Stimulated activated CD4-positive, alpha-beta T cell treated with anti-CD3 and anti-CD28 coated beads, TNF-alpha, amount 100 ng/mL, for 24 hours (primary cell): ENCODE data around the gene TBL3.

Experiments used
- DNase-seq, 3 experiments: peaks; one replicate each; pipeline ENCODE4 v3.0.0-alpha.2; 2020; ENCODE audit warnings: low read depth in 3 of 3

TBL3 gene

DNA sequence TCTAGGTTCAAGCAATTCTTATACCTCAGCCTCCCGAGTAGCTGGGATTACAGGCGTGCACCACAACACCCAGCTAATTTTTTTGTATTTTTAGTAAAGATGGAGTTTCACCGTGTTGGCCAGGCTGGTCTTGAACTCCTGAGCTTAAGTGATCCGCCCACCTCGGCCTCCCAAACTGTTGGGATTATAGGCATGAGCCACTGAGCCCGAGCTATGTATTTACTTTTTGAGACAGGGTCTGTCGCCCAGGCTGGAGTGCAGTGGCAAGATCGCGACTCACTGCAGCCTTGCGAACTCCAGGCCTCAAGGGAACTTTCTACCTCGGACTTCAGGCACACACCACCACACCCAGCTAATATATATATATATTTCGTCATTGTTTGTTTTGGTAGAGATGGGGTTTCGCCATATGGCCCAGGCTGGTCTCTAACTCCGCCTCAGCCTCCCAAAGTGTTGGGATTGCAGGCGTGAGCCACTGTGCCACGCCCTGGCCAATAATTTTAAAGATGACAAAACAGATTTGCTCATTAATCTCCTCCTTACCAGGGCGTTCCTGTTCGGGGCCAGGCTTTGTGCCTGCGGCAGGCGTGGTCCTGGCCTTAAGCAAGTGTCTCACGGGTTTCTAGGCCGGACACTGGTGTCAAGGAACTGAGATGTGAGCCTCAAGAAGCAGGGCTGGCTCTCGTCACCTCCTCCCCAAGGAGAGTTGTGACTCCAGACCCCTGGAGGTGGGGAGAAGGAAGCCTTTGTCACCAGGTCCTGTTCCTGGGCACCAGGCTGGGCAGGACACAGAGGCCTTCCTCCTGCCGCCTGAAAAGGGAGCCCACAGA is 43.5 kb downstream of the TBL3 start:
- DNase-seq, result no peak

DNA sequence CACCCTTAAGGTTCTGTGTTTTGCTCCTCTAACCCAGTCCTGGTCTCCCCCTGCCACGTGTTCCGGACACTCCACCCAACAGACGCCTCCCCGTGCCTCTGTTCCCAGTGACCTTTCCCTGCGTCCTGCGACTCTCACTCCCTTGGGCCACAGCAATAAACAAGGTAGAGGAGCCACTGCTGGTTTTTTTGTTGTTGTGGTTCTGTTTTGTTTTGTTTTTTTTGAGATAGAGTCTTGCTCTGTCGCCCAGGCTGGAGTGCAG is 44.0 kb downstream of the TBL3 start:
- no peak for DNase-seq

DNA sequence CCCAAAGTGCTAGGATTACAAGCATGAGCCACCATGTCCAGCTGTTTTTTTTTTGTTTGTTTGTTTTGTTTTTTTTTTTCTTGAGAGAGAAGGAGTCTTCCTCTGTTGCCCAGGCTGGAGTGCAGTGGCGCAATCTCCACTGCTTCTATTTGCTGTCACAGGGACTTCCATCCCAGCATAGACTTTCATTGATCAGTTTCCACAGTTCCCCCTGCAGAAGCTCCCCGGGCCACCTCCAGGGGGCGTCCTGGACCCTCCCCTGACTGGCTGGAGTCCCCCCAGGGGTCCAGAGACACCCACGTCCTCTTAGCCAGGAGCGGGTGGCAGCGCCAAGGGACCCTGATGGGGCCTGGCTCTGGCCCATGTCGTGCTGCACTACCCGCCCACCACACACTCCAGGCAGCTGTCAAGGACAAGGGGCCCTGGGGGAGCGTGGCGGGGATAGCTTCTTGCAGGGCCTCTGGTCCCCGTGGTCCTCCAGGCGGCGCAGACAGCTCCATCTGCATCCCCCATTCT is 44.6 kb downstream of the TBL3 start:
- no peak for DNase-seq

DNA sequence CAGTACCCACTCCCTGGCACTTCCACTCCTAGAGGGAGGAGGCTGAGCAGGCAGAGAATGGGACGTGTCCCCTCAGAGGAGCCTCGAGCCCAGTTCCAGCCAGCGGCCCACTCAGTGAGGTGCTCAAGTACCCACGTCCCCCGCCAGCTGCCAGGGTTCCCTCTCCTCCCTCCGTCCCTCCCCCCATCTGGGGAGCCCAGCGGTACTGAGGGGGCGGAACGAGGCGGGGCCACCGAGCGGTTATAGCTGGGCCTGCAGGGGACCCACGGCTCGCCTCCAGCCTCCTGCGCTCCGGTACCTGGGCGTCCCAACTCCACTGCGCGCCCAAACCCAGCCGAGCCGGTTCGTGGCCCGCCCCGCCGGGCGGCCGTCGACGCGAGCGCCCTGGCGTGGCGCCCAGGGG is 47.7 kb downstream of the TBL3 start, which contains the start of gene NPW:
TSS of gene NPW (plus strand) at position 268 of the 403 bp plus-strand sequence.
- DNase-seq, result peak in 2 of 3 experiments; percentile 14 to 38

DNA sequence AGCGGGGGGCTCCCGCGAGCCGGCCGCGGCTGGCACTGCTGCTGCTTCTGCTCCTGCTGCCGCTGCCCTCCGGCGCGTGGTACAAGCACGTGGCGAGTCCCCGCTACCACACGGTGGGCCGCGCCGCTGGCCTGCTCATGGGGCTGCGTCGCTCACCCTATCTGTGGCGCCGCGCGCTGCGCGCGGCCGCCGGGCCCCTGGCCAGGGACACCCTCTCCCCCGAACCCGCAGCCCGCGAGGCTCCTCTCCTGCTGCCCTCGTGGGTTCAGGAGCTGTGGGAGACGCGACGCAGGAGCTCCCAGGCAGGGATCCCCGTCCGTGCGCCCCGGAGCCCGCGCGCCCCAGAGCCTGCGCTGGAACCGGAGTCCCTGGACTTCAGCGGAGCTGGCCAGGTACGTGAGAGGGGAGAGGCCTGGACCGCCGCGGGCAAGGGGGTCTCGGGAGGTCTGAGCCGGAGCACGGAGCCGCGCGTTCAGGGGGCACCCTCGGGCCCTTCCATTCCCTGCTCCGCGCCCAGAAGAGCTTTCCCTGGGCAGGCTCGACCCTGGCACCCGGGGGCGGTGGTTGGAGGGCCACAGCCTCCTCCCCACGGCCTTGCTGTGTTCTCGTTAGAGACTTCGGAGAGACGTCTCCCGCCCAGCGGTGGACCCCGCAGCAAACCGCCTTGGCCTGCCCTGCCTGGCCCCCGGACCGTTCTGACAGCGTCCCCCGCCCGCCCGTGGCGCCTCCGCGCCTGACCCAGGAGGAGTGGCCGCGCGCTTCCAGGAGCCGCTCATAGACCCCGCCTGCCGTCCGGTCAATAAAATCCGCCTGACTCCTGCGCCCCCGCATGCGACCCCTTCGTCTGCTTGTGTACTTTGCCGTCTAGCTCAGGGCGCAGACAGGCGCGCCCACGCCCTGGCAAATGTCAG is 48.3 kb downstream of the TBL3 start:
- no peak for DNase-seq

DNA sequence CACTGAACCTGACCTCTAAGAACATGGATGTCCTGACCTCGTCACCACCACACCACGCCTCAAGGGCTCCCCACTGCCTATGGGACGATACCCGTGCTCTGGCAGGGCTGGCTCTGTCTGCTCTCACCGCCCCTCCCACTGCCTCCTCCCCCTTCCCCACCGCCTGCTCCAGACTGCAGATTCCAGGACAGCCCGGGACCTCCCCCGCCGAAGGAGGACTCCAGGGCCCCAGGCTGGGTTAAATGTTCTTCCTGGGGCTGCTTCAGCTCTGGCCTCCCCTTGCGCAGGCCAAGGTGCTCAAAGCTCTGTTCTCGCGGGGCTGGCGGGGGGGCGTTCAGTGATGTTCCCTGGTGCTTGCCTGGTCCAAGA is 50.9 kb downstream of the TBL3 start:
- no peak for DNase-seq

DNA sequence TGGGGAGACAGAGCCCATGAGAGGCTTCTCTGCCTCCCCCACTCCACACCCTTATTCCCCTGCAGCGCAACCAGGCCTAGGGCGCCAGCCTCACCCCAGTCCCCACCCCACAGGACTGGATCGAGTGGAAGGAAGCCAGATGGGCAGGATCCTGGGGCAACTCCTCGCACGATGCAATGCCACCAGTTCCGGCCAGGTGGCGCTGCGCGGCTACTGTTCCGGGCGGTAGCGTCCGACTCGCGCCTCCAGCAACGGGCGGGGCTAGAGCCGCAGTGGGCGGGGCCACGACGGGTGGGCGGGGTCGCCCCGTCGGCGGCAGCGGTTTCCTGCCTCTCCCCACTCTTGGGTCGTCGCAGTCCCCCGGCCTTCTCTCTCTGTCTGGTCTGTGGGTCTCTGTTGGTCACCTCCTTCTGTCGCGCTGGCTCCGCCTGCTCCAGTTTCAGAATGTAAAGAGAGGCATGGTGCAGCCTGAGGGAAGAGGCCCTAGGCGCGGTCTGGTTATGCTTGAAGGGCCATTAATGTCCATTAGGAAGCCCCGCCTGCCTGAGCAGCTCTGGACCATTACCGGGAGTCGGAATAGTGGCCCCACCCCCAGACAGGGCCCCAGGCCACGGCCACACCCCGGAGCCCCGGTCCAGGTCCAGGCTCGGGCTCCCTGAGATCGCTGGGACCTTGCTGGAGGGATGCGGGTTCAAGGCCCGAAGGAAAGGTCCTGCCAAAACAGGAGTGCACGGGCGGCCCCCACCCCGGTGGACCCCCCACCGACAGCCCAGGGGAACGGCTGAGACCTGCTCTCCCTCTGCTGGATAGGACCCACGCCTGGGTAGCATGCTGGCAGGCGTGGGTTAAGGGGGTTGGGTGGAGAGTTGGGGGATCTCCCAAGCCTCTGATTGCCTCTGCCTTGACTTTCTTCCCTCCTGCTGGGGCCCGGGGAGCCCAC is 51.5 kb downstream of the TBL3 start:
- DNase-seq, result peak; percentile 90 to 95 (median 92)

DNA sequence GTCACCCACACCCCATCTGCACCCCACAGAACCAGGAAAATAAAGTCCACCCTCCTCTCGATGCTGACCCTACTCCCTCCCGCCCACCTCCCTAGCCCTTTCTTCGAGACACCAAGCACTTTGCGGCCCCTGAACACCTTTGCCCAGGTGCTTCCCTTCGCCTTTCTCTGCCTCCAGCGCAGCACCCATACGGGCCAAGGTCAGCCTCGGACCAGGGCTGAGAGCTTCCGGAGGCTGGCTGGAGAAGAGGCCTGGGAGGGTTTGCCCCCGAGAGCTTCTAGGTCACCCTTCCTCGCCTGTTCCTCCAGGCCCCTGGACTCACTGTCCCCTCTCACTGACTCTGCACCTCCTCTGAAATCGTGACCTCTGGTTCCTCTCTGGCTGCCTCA is 52.2 kb downstream of the TBL3 start:
- DNase-seq, result no peak

DNA sequence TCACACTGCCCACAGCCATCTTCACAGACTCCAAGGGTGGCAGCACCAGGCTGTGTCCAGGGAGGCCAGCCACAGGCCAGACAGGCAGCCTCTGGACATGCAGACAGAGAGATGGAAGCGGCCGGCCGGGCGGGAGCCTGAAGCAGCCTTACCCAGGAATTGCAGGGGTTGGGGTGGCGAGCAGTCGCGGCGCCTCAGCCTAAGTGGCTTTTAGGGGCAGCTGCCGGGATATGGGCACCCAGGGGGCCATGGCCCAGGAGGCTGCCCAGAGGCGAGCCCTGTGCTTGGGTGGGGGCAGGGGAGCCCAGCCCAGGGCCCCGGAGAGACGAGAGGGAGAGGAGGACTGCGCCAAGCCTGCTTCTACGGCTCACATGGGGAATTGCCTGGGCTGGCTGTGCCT is 53.4 kb downstream of the TBL3 start:
- no peak for DNase-seq

DNA sequence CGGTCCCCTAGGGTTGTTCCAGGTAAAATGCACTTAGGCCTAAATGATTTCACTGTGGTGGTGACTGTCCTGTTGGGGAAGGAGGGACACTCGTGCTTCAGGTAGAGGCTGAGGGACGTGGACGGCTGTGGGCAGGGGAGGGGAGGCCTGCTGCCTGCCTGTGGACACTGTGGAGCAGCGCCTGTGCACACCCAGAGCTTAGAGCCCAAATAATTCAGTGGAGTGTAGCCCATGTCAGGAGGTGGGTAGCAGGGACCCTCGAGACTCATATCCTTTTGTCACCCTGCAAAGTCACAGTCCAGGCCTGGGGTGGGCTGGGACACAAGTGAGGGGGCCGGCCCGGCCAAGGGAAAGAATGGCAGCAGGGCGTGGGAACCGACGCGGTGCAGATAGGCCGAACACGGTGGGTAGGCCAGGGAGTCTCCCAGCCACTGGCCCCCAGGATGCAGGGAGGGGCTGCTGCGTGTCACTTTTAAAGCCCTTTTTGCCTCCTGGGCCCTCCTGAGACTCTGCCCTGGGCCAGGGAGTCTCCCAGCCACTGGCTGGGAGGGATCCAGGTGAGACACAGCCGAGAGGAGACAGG is 54.1 kb downstream of the TBL3 start:
- DNase-seq, result no peak

DNA sequence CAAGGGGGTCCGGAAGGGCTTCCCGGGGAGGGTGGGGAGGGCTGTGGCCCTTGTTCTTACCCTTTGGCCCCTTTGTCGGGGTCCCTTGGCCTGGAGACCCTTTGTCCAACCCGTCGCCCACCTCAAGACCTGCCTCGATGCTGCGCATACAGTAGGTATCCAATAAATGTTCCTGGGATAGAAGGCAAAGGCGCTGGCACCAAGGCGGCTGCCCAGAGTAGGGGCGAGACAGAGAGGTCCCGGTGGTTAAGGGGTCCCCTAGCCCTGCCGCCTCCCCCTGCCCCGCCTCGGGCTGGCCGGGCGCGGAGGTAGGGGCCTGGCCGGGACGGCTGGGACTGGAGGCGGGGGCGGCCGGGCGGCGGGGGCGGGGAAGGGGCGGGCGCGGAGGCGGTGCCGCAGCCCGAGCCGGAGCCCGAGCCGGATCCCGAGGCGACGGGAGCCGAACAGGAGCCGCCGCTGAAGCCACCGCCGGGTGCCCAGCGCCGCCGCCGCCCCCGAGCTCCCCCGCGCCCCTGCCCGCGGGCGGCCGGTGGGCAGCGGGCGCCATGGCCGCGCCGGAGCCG is 54.7 kb downstream of the TBL3 start, which contains the start of gene NHERF2:
TSS of gene NHERF2 (plus strand) at position 442 of the 563 bp plus-strand sequence. CDS start at position 546, 104 bp downstream.
- DNase-seq, result no peak

DNA sequence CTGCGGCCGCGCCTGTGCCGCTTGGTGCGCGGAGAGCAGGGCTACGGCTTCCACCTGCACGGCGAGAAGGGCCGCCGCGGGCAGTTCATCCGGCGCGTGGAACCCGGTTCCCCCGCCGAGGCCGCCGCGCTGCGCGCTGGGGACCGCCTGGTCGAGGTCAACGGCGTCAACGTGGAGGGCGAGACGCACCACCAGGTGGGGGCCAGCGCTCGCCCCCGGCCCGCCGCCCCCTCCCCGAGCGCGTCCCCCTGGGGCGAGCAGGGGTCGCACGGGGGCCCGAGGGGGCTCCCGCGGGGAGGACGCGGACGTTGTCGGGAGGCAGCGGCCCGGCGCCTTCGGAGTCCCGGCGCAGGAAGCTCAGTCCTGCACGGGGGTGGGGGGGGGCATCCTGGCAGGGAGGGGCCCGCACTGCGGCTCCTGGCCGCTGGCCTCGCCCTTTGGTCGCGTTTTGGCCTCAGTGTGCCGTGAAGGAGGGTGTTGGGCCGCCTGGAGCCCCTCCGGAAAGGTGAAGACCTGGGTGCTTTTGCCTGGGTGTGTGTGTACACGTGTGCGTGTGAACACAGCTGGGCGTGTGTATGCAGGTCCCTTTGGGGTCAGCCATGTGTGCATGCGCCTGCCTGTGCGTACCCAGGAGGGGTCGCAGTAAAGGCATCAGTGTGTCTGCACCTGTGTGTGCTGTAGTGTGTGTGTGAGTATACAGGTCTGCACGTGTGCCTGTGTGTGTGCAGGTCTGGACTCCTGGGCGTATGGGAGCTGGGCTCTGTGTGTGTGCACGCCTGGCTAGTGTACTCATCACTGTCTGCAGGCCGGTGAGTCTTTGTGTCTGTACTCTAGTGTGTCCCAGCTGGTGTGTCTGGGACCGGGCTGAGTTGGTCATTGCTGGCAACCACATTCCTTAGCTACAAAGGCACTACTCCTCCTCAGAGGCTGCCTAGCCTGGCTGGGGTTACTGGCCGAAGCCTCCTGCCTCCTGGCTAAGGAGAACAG is 55.5 kb downstream of the TBL3 start:
- DNase-seq, result no peak

DNA sequence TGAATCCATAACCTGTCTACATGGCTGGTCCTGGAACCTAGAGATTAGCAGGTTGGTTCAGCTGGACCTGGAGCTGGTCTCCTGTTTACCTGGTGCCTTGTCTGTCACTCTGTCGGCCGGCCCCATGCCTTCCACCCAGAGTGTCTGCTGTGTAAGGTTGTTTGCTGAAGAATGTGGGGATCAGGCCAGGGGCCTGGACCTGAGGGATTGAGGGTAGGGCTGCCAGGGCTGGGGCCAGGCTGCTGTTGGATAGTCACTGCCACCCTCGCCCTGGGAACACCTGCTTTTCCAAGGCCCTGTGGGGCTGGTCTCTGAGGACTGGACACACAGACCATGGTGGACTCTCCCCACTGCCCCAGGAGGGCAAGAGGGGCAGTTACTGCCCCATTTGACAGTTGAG is 56.3 kb downstream of the TBL3 start:
- DNase-seq, result no peak

DNA sequence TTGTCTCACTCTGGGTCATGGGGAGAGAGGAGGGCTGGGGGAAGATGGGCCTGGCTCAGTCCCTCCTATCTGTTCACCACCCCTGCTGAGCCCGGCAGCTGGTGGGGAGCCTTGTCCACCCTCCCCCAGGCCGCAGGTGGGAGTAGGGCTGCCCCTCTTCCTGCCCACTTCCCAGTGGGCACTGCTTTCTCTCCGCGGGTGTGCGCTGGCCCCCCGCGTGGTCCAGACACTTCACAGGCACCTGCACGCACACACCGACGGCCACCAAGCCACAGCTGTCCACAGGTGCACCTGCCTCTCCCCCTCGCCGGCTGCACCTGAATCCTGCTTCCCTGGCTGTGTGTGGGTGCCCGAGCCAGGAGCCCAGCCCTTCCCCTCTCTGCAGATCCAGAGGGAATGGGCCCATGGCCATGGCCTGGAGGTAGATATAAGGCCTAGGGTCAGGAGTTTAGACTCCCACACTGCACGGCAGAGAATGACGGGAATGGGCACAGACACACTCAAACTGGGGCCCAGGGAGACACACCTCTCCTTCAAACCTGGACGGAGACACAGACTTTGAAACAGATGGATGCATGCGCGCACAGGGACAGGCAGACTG is 56.9 kb downstream of the TBL3 start:
- DNase-seq, result no peak

DNA sequence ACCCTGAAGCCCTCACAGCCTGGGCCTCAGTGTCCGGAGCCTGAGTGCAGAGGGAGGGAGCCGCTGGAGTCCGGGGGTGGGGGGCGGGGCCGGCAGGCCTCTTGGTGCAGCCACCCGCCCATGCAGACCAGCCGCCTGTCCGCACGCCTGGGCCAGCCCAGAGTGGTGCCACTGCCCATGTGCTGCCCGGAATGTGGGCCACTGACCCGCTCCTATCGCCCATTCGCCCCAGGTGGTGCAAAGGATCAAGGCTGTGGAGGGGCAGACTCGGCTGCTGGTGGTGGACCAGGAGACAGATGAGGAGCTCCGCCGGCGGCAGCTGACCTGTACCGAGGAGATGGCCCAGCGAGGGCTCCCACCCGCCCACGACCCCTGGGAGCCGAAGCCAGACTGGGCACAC is 57.5 kb downstream of the TBL3 start:
- DNase-seq, result no peak

DNA sequence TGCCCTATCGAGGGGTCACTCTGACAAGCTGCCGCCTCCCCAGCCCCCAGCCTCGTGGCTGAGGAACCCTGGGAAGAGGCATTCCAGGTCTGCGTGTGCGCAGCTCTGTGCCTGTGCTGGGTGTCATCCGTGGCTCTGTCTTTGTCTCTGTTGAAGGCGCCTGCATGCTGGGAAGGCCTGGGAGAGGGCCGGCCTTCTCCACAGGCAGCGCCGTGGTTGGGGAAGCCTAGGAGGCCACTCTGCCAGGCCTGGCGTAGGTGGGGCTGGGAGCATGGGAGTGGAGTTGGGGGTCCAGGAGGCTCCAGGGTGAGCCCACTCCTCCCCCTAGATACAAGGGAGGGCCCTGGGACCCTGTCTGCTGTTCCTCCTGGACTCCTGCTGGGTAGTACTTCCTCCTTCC is 58.2 kb downstream of the TBL3 start:
- DNase-seq, result no peak

DNA sequence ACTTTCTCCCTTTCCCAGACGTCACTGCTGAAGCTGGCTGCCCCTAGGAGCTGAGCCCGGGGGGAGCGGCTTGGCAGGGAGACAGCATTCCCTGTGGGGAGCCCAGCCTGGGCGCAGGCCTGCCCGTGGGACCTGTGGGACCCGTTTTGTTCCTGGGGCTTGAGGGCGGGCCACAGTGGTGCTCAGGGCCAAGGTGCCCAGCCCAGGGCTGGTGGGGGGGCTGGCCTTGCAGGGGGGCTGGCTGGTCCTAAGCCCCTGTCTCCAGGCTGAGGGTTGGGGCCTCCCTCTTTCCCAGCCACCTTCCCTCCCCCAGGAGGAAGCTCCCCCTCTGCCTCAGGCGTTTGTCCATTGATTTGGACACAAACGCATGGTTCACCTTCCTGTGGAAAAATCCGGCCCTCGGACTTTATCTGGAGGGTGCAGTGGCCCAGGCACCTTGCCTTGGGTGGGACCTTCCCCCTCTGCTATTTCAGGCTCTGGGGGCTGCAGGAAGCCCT is 59.3 kb downstream of the TBL3 start:
- DNase-seq, result no peak
